HG03378 (cell line): ENCODE measurements around the gene GNB1L.

ENCODE experiments used
- ATAC-seq: cut with Tn5 transposase; IDR thresholded peaks from one replicate; pipeline ENCODE4 v1.9.1; 2021; ENCODE audit warnings: mild to moderate bottlenecking, moderate library complexity; ENCODE audit not compliant: unreplicated experiment

Gene GNB1L

DNA sequence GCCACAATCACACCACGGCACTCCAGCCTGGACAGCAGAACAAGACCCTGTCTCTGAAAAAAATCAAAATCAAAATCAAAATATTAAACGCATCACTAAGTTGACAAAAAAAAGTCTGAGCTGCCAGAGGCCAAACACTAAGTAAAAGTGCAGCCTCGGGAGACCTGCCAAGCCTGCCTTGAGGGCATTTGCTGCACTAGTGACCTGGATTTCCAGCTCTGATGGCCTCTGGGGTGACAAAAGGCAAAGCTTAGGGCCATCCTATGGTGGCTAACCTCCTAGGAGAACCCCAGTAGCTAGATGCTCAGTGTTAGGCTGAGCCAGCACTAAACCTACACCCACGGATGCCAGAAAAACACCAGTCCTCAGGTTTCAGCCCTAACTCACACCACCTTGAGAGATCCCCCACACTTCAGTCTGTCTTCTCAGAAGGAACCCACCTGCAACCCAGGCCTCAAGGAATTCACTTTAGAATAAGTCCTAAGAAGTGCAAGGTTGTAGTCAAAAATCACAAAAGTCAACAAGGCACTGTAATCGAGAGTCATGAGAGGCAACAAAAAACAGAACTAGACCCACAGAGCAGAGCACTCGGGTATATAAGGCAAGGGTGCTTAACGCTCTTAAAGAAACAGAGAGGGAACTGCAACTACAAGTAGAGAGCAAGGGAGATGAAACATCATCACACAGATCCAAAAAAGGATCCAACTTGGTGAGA, 28.6 kb downstream of the GNB1L start:
- ATAC-seq, result no peak

DNA sequence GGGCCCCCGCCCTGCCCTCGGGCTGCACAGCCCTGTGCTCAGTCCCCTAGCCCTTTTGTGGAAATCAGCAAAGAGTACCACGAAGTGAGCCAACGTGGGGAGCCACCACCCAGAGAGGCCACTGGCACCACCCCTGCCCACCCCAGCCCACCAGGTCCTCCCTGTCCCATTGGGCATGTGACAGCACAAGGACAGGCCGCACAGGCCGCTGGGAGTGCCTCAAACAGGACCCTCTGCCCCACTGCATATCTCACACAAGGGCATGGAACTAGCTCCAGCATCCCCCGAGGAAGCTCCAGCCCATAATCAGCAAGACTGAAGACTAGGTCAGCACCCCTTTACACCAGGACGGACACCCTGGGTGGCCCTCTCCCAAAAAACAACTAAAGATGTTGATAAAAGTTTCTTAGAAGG, 29.7 kb downstream of the GNB1L start:
- no peak for ATAC-seq

DNA sequence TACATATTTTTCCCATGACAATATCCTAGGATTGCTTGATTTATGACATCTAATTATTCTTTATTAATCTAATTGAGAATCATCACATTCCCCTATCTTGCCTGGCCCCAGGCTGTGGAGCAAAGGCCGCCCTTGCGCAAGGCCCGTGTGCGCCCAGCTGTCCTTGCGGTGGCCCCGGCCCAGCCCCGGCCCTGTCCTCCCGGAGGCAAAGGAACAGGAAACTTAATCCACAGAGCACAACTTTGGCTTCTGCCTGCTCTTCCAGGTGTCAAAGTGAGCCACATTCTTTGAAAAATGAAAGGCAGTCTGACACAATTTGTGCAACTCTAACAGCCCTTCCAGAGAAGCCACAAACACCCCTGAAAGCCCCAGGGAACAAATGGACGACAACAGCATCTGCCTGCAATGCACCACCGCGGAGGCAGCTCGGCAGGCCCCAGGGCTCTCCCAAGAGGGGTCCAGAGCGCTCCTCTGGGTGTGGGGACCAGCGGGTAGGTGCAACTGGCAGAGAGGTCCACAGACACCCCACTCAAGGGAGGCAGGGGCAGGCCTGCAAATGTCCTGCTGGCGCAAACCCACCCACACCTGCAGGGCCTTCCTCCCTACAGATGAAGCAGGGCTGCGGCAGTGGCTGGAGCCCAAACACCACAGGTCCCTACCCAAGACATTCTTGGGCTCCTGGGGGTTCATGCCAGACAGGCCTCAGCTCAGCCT, 30.3 kb downstream of the GNB1L start:
- ATAC-seq, result no peak

- ATAC-seq, result no peak
Measured at GRCh38 chr22:19823902-19824211, 30.8 kb downstream of the GNB1L start.

GRCh38 chr22:19823191-19823901, 31.3 kb downstream of the GNB1L start:
- ATAC-seq, result no peak

DNA sequence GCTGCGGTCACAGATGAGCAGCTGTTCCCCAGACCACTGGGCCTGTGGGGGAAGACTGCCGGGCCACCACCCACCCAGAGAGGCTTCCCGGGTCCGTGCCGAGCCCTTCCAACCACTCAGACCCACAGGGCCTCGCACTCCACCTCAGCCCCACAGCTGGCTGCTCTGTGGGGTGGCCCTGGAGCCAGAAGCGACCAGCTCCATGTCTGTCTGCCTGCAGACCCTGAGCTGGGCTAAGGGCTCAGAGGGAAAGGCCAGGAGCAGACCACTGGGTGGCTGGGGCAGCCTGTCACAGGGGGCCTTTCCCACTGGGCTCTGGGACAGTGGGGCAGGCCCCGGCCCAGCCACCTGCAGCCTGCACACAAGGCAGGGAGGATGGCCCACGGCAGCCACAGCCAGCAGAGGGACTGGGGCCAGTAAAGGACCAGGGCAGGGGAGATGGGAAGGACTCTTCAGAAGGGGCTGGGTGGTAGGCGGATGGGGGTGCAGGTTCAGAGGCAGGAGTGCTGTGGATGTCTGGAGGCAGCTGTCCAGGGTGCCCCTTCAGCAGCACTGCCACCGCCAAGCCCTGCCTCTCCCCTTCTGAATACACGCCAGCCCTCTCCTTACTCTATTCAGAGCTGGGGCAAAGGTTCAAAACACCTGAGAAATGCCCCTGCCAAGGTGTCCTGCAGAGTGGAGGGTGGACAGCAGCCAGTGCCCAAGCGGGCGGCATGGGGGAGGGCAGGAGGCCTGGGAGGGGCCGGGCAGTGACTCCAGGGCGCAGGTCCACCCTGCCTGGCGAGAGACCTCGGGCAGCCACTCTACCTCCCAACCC, 32.2 kb downstream of the GNB1L start:
- ATAC-seq, result no peak

- ATAC-seq, result no peak
Measured at GRCh38 chr22:19821523-19822300, 33.0 kb downstream of the GNB1L start.

DNA sequence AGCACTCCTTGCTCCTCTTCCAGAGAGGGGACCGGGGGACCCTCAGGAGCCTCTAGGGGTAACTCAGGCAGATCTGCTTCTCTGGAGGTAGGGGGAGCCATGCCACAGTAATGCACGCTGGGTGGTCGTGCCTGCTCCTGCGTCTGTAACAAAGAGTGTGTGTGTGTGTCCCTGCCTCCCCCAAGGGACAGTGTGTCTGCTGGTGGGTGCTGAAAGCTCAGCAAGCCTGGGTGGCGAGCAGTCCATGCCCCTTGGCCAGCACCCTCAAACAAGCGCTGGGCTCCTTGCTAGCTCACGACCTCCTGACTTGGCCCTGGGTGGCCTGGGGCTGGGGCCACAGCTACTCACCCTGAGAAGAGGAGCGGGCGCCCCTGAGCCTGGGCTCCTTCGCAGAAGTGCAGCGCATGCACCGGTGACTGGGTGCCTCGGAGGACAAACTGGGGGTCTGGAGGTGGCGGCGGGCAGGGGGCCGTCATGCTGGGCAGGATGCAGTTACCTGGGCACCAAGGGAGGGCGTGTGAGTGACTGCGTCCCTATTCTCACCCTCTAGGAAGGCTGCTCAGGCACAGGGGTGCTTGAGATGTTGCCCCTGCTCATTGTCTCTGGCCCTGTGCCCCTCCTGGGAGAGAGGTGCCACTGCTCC, 33.7 kb downstream of the GNB1L start:
- ATAC-seq, result no peak

DNA sequence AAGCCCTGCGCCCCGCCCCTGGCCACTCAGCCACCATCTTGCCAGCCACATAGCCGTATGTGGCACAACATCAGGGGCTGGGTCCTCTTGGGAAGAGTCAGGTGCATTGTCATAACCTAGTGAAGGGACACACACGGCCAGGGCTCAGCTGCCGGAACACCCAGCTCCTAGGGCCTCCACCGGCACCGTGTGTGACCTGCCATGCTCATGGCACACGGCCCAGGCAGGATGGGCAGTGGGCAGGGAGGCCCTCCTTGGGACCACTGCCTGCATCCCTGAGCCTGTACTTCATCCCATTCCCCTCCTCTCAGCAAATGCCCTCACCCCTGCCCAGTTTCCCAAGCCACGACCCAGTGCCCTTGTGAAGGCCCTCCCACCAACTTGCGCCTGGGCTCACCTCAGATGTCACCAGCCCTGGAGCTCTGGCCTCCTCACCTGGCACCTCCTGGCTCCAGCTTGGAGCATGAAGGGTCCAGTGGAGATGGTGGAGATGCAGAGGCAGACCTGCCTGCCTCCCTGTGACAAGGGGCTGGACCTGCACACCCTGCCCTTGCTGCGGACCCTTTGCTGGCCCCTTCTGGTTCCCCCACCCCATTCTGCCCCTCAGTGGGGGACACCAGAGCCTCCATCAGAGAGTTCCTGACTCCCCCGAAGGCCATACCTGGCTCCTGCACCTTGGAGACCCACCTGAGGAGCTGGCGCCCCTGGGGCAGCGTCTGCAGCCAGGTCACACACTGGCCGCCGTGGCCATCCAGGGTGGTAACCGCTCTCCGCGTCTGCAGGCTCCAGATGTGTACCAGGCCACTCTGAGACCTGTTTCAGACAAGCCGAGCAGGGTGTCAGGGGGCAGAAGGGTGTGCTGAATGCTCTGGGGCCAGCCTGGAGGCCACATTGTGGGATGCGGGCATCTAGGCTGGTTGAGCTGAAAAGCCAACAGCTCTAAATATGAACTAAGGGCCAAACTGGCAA, 34.5 kb downstream of the GNB1L start:
- ATAC-seq, result no peak

- ATAC-seq, result no peak
Measured at GRCh38 chr22:19819208-19819910, 35.3 kb downstream of the GNB1L start.

DNA sequence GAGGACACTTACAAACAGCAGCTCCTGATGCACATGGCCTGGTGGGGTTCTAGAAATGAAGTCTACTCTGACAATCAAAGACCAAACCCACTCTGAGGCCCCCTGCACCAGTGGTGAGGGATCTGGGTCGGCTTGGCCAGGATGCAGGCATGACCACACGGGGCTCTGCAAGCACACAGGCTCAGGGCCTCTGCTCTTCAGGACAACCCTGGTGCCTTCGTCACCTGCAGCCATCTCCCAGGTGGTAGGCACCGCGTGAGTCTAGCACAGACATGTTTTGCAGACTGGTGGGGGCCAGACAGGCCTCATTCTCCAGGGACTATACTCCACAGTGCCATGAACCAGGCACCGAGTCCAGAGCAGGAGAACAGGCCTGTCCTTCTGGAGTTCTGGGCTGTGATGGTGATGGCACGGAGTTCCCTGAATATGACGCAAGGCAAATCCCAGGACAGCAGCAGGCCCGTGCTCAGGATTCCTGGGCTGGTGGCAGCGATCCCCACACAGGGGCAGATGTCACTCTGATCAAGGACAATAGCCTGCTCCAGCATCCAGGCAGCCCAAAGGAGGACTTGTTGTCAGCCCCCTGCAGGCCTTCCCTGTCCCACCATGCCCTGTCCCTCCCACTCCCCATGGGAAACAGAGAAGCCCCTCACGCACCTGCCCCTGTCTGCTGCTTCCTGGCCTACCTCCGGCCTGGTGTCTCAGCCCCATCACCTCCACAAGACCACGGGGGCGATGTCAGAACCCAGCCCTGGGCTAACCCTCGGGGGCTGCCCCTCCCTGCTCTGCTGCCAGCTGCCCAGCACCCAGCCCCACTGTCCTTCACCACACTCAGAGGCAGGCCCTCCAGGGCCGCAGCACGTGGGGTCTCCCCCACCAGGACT, 36.1 kb downstream of the GNB1L start:
- ATAC-seq, result no peak

DNA sequence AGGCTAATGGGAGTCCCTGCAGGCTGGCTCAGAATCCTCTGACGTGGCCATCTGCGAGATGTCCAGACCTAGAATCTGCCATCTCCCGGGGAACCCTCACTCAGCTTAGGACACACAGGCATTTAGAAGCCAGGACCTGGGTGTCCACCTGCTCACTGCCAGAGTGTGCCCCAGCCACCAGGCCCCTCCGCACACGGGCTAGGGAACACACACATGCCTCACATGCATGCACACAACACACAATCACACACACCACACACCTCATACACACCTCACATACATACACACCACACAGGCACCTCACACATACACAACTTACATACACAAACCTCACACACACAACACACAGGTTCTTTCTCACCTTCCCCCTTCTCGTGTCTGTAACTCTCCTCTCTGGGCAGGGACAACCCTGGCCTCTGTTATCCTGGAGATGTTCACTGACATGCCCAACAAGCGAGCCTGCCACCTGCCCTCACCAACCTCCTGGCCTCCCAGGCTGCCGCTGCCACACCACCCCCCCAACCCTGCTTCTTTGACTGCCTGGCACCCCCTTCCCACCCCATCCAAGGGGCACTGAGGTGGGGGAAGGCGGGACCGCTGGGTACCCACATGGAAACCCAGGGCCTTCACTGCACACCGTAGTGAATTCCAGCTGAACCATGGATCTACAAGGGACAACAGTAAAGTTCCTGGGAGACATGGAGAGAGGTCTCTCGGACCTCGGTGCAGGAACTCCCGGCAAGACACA, 38.1 kb downstream of the GNB1L start:
- ATAC-seq, result no peak

- ATAC-seq, result no peak
Measured at GRCh38 chr22:19815823-19816290, 38.8 kb downstream of the GNB1L start.

- ATAC-seq, result no peak
Measured at GRCh38 chr22:19815093-19815822, 39.4 kb downstream of the GNB1L start.

DNA sequence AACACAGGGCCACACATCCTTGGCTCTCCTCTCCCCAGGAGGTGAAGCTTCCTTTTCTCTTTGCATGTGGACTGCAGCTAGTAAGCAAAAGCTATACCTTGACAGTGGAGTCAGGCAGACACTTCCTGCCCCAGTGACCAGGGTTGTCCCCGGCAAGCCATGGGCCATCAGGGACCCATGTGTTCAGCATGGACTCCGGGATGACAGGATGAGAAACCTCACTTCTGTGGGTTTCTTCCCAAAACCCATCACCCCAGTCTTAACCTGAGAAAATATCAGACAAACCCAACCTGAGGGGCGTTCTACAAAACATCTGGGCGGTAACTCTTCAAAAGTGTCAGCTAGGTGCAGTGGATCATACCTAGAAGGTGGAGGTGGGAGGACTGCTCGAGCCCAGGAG, 40.2 kb downstream of the GNB1L start:
- ATAC-seq, result no peak

GRCh38 chr22:19812910-19813309, 41.8 kb downstream of the GNB1L start:
- no peak for ATAC-seq
